WI38 (cell line): Measurements from ENCODE around the gene SHOX.

Experiments
- H3K4me3 ChIP-seq: 2 replicates; pipeline ENCODE4 v1.5.1; 2011; ENCODE audit warnings: low read depth, mild to moderate bottlenecking, control low read depth, low read length
- CTCF ChIP-seq: IDR thresholded peaks from 2 replicates; pipeline ENCODE4 v1.5.1; 2012; ENCODE audit warnings: low read depth, mild to moderate bottlenecking, control low read depth, low read length

Gene SHOX

GRCh38 chrX:666762-667720 is 36.5 kb downstream of the SHOX start:
- H3K4me3 ChIP-seq = no peak overlapping the region
- TF ChIP-seq CTCF = no peak

- TF ChIP-seq CTCF = no peak
- no peak overlapping the region for H3K4me3 ChIP-seq
These were observed 40.1 kb downstream of the SHOX start for GRCh38 chrX:670645-671044.

- H3K4me3 ChIP-seq = no peak overlapping the region
- TF ChIP-seq CTCF = no peak
These were observed 42.3 kb downstream of the SHOX start for GRCh38 chrX:672931-673330.

DNA sequence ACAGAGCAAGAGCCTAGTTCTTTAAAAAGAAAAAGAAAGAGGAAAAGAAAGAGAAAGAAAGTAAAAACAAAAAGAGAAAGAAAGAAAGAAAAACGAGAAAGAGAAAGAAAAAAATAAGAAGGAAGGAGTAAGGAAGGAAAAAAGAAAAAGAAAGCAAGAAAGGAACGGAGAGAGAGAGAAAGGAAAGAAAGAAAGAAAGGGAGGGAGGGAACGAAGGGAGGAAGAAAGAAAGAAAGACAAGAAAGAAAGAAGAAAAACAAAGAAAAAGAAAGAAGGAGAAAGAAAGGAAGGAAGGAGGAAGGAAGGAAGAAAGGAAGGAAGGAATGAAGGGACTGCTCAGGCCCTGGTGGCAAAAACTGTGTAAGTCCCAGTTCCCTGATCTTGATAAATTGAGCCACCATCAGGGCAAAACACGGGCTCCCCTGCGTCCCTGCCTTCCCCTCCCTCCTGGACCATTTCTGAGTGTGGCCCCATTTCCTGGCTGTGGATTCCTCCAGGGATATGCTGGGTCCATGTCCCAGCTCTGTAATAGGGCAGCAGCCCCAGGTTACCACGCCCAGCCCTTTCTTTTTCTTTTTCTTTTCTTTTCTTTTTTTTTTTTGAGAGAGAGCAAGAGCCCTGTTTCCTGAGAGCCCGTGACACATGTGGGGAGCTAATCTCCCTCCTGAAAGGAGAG is 44.8 kb downstream of the SHOX start:
- no peak overlapping the region for H3K4me3 ChIP-seq
- no peak for TF ChIP-seq CTCF

- no peak overlapping the region for H3K4me3 ChIP-seq
- no peak for TF ChIP-seq CTCF
These were observed 45.3 kb downstream of the SHOX start for GRCh38 chrX:675955-676295.

GRCh38 chrX:677376-677775 is 46.8 kb downstream of the SHOX start:
- no peak for TF ChIP-seq CTCF
- no peak overlapping the region for H3K4me3 ChIP-seq
